Stimulated activated CD4-positive, alpha-beta T cell treated with anti-CD3 and anti-CD28 coated beads, Interleukin-15, amount 100 ng/mL, for 24 hours (primary cell): ENCODE data around the gene SDK2.

Experiments
- DNase-seq: peaks from one replicate; pipeline ENCODE4 v3.0.0-alpha.2; 2020

Gene SDK2

GRCh38 chr17:73644145-73645049 lies at the start of gene SDK2:
TSS of gene SDK2 (minus strand) at chr17:73644445. CDS start at chr17:73644088, 357 bp downstream.
- DNase-seq: peak; percentile 30

GRCh38 chr17:73693071-73693470 lies 48.8 kb upstream of the SDK2 start:
- DNase-seq: no peak

GRCh38 chr17:73691321-73691766 lies 47.1 kb upstream of the SDK2 start:
- DNase-seq: no peak

DNA sequence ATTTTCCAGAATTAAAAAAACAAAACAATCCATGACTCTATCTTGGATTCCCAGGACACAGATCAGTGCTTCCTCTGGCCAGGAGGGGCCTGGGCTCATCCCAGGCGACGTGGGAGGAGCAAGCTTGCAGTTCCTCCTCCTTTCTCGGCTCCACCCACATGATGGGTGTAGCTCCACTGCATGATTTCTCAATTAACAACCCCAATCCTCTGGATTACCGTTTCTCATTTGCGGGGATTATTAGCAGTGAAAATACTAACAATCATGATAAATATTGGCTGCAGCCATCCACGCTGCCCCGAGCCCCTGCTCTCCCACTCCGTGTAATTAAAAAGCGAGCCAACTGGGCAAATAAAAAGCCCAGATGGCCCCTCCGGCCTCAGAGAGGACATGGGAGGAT lies 46.4 kb upstream of the SDK2 start:
- no peak for DNase-seq

GRCh38 chr17:73689596-73690275 lies 45.5 kb upstream of the SDK2 start:
- no peak for DNase-seq

GRCh38 chr17:73686961-73687360 lies 42.7 kb upstream of the SDK2 start:
- DNase-seq: no peak

DNA sequence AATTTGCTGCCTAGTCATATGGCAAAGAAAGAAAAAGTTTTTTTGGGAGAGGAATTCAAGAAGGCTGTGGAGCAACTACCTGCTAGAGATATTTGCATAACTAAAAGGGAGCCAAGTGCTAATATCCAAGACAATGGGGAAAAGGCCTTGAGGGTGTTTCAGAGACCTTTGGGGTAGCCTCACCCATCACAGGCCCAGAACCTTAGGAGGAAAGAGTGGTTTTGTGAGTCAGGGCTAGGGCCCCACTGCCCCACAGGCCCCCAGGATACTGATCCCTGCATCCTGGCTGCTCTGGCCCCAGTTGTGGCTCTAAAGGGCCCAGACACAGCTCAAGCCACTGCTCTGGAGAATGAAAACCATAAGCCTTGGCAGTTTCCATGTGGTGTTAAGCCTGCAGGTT lies 41.9 kb upstream of the SDK2 start:
- no peak for DNase-seq

- DNase-seq: no peak
Measured at GRCh38 chr17:73684183-73684582, 39.9 kb upstream of the SDK2 start.

- no peak for DNase-seq
Measured at GRCh38 chr17:73683771-73684170, 39.5 kb upstream of the SDK2 start.

- no peak for DNase-seq
Measured at GRCh38 chr17:73681946-73682345, 37.7 kb upstream of the SDK2 start.

- no peak for DNase-seq
Measured at GRCh38 chr17:73679476-73679875, 35.2 kb upstream of the SDK2 start.

GRCh38 chr17:73678999-73679398 lies 34.8 kb upstream of the SDK2 start:
- DNase-seq: no peak

GRCh38 chr17:73669771-73670170 lies 25.5 kb upstream of the SDK2 start:
- DNase-seq: no peak

DNA sequence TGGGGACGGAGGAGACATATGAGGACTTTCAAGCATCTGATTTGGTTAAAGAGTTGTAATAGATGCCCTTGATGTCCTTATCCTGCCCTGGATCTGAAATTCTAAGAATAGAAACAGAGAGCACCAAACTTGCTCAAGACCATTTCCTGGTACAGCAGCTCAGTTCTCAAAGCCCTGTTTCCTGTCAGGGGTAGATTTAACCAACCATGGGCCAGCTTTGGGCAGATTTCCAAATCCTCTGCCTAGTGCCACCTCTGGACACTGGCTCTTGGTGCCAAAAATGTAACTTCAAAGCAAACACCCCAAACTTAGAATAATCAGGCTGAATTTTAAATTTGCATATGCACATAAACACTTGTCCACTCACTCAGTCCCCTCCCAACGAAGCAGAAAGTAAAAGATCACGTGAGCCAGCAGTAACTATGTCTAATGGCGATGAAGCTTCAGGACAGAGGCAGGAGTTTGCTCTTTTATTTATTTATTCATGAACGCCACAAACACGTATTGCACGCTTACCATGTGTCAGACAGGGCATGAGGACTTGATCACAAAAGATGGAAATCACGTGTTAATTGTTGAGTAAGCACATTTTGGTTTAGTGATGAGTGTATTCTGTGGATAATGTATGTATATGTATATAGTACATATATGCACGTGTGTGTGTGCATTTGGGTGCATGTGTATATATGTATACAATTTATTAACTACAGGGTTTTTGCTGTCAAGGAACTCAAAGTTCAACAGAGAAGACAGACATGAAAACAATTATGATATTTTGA lies 23.1 kb upstream of the SDK2 start:
- DNase-seq: no peak

- DNase-seq: no peak
Measured at GRCh38 chr17:73663614-73664013, 19.4 kb upstream of the SDK2 start.

DNA sequence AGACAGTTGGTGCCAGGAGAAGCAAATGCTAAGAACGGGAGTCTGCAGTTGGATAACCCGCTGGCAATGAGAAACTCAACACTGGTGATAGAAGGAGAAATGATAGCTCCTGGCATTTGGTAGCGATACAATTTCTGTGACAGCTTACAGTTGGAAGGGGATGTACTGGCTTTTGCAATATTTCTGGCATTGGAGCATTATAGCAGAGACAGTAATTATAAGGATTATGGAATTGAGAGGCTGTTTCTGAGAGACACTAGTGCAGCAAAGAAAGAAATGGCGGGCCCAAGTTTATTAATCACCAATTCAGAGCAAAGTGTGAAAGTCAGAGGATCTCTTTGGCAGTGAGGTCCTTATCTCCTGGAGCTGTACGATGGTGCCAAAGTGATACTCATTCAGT lies 16.1 kb upstream of the SDK2 start:
- no peak for DNase-seq

DNA sequence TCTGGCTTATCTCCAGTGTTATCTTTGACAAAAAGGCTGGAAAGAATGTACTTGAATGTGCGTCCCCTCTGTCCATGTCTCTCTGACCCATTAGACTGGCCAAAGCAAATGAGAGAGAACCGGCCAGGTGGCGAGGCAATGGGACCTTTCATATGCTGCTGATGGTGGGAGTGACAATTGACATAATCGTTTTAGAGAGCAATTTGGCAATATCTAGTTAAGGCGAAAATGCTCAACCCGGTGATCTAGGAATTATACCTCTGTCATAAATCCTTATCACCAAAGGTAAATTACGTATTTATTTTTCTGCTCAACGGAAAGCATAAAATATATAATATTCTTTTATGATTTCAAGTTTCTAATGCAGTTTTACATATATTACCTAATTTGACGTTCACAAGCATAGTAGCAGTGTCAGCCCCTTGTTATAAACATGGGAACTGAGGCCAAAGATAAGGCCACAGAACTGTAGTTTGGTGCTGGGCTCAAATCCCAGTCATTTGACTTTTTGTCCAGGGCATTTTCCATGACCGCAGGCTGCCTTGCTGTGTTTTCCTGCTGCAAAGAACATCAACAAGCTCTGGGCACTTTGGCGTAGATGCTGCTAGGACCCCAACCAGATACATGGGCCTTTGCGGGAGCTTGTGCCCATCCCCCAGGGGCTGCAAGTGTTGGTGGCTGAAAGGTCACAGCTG lies 14.7 kb upstream of the SDK2 start:
- DNase-seq: no peak

DNA sequence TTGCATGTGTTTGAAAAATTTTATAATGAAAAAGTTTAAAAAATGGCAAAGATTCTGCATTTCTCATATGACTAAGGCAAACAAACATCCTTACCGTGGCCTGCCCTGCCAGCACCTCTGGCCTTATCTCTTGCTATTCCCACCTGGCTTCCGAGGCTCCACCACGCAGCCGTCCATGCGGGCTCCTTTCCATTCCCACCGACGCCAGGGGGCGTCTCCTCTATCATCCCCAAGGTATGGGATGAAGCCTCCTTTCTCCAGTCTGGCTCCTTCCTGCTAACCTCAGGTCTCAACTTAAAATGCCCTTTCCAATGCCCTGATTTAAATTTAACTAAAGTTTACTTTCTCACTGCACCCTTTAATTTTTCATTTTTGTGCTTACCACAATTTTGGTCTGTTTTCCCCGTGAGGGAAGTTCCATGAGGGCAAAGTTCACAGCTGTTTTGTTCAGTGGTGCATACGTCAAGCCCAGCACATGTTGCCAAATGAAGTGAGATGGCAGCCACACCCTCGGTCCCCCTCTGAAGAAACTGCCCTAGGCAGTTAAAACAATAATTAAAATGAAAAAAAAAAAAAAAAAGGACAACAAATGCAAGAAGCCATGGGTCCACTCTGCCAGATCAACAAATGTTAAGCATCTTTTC lies 13.3 kb upstream of the SDK2 start:
- DNase-seq: peak; percentile 54

DNA sequence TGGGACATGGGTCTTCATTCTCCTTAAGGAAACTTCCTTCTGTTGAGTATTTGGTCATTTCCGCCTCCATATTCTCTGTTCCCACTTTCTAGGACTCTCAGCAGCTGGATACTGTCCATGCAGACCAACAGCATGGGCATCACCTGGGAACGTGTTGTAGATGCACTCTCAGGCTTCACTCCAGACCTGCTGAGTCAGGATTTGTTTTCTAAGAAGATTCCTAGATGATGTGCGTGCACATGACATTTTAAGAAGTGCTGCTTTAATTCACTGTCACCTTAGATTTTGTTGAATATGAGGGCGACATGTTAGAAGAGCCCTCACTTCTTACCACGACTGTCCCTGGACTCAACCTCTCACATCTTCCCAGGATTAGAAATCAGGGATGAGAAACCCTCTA lies 10.0 kb upstream of the SDK2 start:
- no peak for DNase-seq

DNA sequence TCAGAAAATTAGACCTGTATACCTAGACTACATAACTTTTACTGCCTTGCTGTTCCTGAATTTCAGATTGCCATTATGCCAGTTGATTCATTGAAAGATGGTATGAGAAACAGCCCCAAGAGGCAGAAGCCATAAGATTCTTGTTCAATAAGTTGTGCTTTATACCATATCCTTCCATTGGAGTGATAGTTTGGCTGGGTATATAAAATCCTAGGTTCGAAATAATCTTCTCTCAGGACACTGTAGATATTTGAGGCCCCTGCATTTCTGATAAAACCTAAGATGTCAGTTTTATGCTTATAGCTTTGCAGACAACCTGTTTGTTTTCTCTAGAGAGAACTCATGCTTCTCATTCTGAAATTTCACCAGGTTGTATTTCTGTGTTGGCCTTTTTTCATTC lies 9.6 kb upstream of the SDK2 start:
- DNase-seq: no peak

- DNase-seq: no peak
Measured at GRCh38 chr17:73652886-73653480, 8.7 kb upstream of the SDK2 start.
